OCI-LY7 (cell line): ENCODE measurements around the gene TMEM18. TPM values are rescaled to one million over a fixed set of nuclear protein-coding genes. Genes with fewer than 3 reads are reported as not detected.

Source experiments
- BruUV-seq: library from RNA; stranded (reverse); fragments of 400-500 nt; replicated peaks from 2 replicates; lab custom pipeline; 2021; lab: Mats Ljungman, UMichigan
- CTCF ChIA-PET: fragments of 300-600 bp; sonication (Branson Sonifier 250); formaldehyde crosslinking; loops from one replicate; lab custom pipeline; 2022; ENCODE audit warnings: antibody characterized with exemption; ENCODE audit not compliant: unreplicated experiment; lab: Charles Lee
- POLR2A ChIA-PET: fragments of 300-600 bp; sonication (Branson Sonifier 250); formaldehyde crosslinking; loops from one replicate; lab custom pipeline; 2022; ENCODE audit warnings: antibody characterized with exemption; lab: Charles Lee
- DNase-seq: peaks from one replicate; pipeline ENCODE4 v3.0.0-alpha.2; 2015; ENCODE audit warnings: low spot score
- H2AFZ ChIP-seq: fragments of 200-600 bp; sonication (generic), shearing (Covaris generic); 2 replicates; pipeline ENCODE4 v1.6.1; 2014; ENCODE audit warnings: mild to moderate bottlenecking, antibody characterized with exemption, low read length, moderate library complexity
- H3K27ac ChIP-seq: fragments of 200-600 bp; sonication (generic); 2 replicates; pipeline ENCODE4 v1.5.1; 2014; ENCODE audit warnings: mixed run types, low read depth, mild to moderate bottlenecking, moderate library complexity, low read length, inconsistent platforms; ENCODE audit not compliant: poor library complexity, severe bottlenecking
- H3K36me3 ChIP-seq: fragments of 200-600 bp; sonication (generic); 2 replicates; pipeline ENCODE4 v1.6.1; 2014; ENCODE audit warnings: mild to moderate bottlenecking, antibody characterized with exemption, low read length, moderate library complexity, mixed read lengths; ENCODE audit not compliant: insufficient read depth
- H3K4me1 ChIP-seq: fragments of 200-600 bp; sonication (generic); 2 replicates; pipeline ENCODE4 v1.5.1; 2014; ENCODE audit warnings: mild to moderate bottlenecking, low read length; ENCODE audit not compliant: insufficient read depth, poor library complexity, severe bottlenecking
- H3K4me2 ChIP-seq: fragments of 200-600 bp; sonication (generic); 2 replicates; pipeline ENCODE4 v1.6.1; 2014; ENCODE audit warnings: mild to moderate bottlenecking, low read length
- H3K4me3 ChIP-seq: fragments of 200-600 bp; sonication (generic); 2 replicates; pipeline ENCODE4 v1.5.1; 2014; ENCODE audit warnings: mild to moderate bottlenecking, low read depth, low read length; ENCODE audit not compliant: poor library complexity, severe bottlenecking
- H3K79me2 ChIP-seq: fragments of 200-600 bp; sonication (generic); 2 replicates; pipeline ENCODE4 v1.6.1; 2016; ENCODE audit warnings: low read depth, mild to moderate bottlenecking, low read length, moderate library complexity, mixed read lengths; ENCODE audit not compliant: insufficient read depth
- H3K9me2 ChIP-seq: fragments of 200-600 bp; sonication (generic); 2 replicates; pipeline ENCODE4 v1.6.1; 2016; ENCODE audit warnings: mild to moderate bottlenecking, low read length, mixed read lengths; ENCODE audit not compliant: insufficient read depth
- H3K9me3 ChIP-seq: fragments of 200-600 bp; sonication (generic); 2 replicates; pipeline ENCODE4 v1.6.1; 2014; ENCODE audit warnings: mild to moderate bottlenecking, mixed run types, low read length, mixed read lengths
- H4K20me1 ChIP-seq: fragments of 200-600 bp; sonication (generic); 2 replicates; pipeline ENCODE4 v1.6.1; 2014; ENCODE audit warnings: mild to moderate bottlenecking, antibody characterized with exemption, low read length, moderate library complexity, mixed read lengths; ENCODE audit not compliant: insufficient read depth
- EZH2phosphoT487 ChIP-seq: fragments of 200-600 bp; sonication (generic); IDR thresholded peaks from 2 replicates; pipeline ENCODE4 v1.6.1; 2018; ENCODE audit warnings: low read depth, borderline replicate concordance, mild to moderate bottlenecking, mixed run types, antibody characterized with exemption, low read length, moderate library complexity, mixed read lengths
- intact Hi-C: fragments of 100-400 bp; cut with micrococcal nuclease; formaldehyde crosslinking; loops from one replicate; pipeline ENCODE4 v1.10.0; 2022; ENCODE audit not compliant: unreplicated experiment
- total RNA-seq, 2 experiments: library from RNA; depleted of rRNA in 1 of 2; stranded (reverse); fragments of >200 nt in 1 of 2; shearing (Covaris generic) in 1 of 2; gene quantifications; 2 replicates each; pipeline ENCODE4 v1.2.3, GENCODE V29; 2014 to 2022
- TF ChIP-seq, protein P1 (sequence below): fragments of 200-600 bp; sonication (generic); conservative IDR thresholded peaks from 2 replicates; pipeline ENCODE4 v1.5.1; 2014; ENCODE audit warnings: mild to moderate bottlenecking, antibody characterized with exemption, low read length, moderate library complexity, mixed read lengths

The TMEM18 gene
- total RNA-seq, 2 experiments from 2014 or later = 18.2 to 31.1 TPM

DNA sequence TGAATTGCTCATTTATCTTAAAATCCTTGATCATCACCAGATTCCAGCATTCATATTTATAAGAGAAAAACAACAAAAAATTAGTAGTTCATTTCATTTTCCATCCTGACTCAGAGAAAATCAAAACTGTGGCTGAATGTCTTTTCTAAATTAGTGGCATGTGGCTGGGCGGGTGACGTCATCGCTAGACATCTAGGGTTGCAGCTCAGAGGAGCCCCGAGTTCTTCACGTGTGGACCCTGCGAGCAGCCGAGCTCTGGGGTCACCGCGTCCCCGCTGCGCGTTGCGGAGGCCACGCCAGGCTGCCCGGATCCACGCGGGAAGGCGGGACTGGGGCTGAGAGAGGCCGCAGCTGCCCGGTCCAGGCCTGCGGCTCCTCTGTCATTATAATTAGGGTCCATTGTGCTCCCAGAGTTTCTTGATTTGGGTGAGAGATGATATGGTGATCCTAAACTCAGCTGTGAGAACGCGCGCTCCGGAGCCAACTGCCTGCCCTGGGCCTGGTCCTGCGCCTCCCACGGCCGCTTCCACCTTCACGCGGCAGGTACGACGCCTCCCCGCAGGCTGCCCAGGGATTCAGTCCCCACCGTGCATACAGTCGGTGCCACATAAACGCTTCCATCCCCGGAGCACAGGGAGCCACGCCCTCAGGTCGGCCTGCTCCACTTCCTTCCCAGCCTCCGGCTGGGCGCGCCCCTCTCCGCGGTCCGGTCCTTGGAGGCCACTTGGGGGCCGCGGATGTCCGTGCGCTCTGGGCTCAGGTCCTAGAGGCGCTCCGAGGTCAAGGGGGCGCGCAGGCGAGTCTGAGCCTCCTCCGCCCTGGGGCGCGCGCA, 56.5 kb downstream of the TMEM18 start:
- ChIA-PET POLR2A (interaction anchor here (0.7 kb wide), 1 partner anchor 10 kb away, joined by 3 read pairs; no protein-coding TSS in a partner anchor), CTCF (no interaction called here)
- DNase-seq = no peak
- no peak for TF ChIP-seq EZH2phosphoT487
- TF ChIP-seq, protein P1, sequence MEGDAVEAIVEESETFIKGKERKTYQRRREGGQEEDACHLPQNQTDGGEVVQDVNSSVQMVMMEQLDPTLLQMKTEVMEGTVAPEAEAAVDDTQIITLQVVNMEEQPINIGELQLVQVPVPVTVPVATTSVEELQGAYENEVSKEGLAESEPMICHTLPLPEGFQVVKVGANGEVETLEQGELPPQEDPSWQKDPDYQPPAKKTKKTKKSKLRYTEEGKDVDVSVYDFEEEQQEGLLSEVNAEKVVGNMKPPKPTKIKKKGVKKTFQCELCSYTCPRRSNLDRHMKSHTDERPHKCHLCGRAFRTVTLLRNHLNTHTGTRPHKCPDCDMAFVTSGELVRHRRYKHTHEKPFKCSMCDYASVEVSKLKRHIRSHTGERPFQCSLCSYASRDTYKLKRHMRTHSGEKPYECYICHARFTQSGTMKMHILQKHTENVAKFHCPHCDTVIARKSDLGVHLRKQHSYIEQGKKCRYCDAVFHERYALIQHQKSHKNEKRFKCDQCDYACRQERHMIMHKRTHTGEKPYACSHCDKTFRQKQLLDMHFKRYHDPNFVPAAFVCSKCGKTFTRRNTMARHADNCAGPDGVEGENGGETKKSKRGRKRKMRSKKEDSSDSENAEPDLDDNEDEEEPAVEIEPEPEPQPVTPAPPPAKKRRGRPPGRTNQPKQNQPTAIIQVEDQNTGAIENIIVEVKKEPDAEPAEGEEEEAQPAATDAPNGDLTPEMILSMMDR = no peak
- Histone ChIP-seq H2AFZ (no peak overlapping the region), H4K20me1 (no peaks in the 10 kb centered on the region), H3K27ac (no peak overlapping the region), H3K4me3 (no peak overlapping the region), H3K36me3 (no peaks in the 10 kb centered on the region), H3K79me2 (no peaks in the 10 kb centered on the region), H3K4me1 (no peaks in the 10 kb centered on the region), H3K9me2 (no peaks in the 10 kb centered on the region), H3K9me3 (no peaks in the 10 kb centered on the region), H3K4me2 (no peak overlapping the region)
- BruUV-seq = no TSS peak
- intact Hi-C loops = no loop called here

DNA sequence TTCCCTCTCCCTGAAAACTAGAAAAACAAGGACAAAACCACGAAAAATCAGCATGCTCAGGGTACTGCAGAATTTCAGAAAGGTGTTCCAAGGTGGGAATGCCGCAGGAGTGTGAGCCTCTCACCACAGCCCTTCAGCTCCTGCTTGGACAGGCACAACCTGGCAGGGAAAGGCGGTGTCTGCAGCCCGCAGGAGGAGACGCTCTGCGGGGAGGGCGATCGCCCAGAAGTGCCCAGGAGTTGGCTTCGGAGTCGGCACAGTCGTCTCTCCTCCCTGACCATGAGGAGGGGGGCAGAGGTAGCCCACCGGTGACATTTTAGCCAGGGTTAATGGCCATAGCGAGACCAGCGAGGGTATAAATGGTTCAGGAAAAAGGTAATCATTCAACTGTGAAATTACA, 57.2 kb downstream of the TMEM18 start:
- no peaks in the 10 kb centered on the region for H3K79me2 ChIP-seq
- H3K9me2 ChIP-seq = no peaks in the 10 kb centered on the region
- H3K9me3 ChIP-seq = no peaks in the 10 kb centered on the region
- ChIA-PET CTCF (no interaction called here), POLR2A (interaction anchor here (0.7 kb wide), 1 partner anchor 10 kb away, joined by 3 read pairs; no protein-coding TSS in a partner anchor)
- no peak for TF ChIP-seq EZH2phosphoT487
- TF ChIP-seq, protein P1 = no peak
- no peak for DNase-seq
- no peak overlapping the region for H3K27ac ChIP-seq
- intact Hi-C loops = no loop called here
- H3K4me3 ChIP-seq = no peak overlapping the region
- no peak overlapping the region for H3K4me2 ChIP-seq
- no peaks in the 10 kb centered on the region for H3K36me3 ChIP-seq
- H2AFZ ChIP-seq = no peak overlapping the region
- BruUV-seq = no TSS peak
- H4K20me1 ChIP-seq = no peaks in the 10 kb centered on the region
- H3K4me1 ChIP-seq = no peaks in the 10 kb centered on the region

- Histone ChIP-seq H3K4me3 (no peak overlapping the region), H3K36me3 (no peaks in the 10 kb centered on the region), H3K9me3 (no peaks in the 10 kb centered on the region), H3K4me2 (no peak overlapping the region), H3K27ac (no peak overlapping the region), H2AFZ (no peak overlapping the region), H3K4me1 (no peaks in the 10 kb centered on the region), H3K79me2 (no peaks in the 10 kb centered on the region), H3K9me2 (no peaks in the 10 kb centered on the region), H4K20me1 (no peaks in the 10 kb centered on the region)
- POLR2A ChIA-PET = no interaction called here
- CTCF ChIA-PET = no interaction called here
- intact Hi-C loops = no loop called here
- TF ChIP-seq, protein P1 = no peak
- TF ChIP-seq EZH2phosphoT487 = no peak
- no peak for DNase-seq
- no TSS peak for BruUV-seq
These were observed 58.7 kb downstream of the TMEM18 start for GRCh38 chr2:618422-618990.
